ENCODE data around the gene C17orf107.

C17orf107 gene

DNA sequence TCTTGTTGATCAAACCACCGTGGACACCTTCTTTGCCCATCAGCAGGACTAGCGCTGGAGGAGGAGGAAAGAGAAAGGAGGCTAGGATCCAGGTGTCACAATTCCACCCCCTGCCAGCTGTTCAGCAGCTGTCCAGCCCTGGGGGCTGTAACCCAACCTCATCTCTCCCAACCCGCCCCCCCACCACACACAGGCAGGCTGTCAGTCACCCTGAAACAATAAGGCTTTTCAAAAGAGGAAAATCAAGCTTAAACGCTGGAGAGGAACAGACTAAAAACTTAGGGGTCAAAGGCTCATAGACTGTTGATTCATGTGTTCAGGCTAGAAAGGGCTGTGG lies 46.6 kb downstream of the C17orf107 start:
- H3K27me3 ChIP-seq (ENCODE audit: insufficient read depth, poor library complexity, severe bottlenecking), result no peaks in the 10 kb centered on the region
- H3K27ac ChIP-seq (replicated peaks), result peak overlapping the region; percentile 98
- TF ChIP-seq SPI1 (IDR thresholded peaks at IDR 0.05; ENCODE audit: borderline replicate concordance, low read depth) (no peak), GABPA (IDR thresholded peaks at IDR 0.05; ENCODE audit: low read depth) (no peak), POLR2AphosphoS5 (IDR thresholded peaks at IDR 0.05; ENCODE audit: low read depth) (no peak)
- TF ChIP-seq, protein P1, sequence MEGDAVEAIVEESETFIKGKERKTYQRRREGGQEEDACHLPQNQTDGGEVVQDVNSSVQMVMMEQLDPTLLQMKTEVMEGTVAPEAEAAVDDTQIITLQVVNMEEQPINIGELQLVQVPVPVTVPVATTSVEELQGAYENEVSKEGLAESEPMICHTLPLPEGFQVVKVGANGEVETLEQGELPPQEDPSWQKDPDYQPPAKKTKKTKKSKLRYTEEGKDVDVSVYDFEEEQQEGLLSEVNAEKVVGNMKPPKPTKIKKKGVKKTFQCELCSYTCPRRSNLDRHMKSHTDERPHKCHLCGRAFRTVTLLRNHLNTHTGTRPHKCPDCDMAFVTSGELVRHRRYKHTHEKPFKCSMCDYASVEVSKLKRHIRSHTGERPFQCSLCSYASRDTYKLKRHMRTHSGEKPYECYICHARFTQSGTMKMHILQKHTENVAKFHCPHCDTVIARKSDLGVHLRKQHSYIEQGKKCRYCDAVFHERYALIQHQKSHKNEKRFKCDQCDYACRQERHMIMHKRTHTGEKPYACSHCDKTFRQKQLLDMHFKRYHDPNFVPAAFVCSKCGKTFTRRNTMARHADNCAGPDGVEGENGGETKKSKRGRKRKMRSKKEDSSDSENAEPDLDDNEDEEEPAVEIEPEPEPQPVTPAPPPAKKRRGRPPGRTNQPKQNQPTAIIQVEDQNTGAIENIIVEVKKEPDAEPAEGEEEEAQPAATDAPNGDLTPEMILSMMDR (IDR thresholded peaks at IDR 0.05; ENCODE audit: insufficient read depth, low read length), result no peak
- TF ChIP-seq, protein P2, sequence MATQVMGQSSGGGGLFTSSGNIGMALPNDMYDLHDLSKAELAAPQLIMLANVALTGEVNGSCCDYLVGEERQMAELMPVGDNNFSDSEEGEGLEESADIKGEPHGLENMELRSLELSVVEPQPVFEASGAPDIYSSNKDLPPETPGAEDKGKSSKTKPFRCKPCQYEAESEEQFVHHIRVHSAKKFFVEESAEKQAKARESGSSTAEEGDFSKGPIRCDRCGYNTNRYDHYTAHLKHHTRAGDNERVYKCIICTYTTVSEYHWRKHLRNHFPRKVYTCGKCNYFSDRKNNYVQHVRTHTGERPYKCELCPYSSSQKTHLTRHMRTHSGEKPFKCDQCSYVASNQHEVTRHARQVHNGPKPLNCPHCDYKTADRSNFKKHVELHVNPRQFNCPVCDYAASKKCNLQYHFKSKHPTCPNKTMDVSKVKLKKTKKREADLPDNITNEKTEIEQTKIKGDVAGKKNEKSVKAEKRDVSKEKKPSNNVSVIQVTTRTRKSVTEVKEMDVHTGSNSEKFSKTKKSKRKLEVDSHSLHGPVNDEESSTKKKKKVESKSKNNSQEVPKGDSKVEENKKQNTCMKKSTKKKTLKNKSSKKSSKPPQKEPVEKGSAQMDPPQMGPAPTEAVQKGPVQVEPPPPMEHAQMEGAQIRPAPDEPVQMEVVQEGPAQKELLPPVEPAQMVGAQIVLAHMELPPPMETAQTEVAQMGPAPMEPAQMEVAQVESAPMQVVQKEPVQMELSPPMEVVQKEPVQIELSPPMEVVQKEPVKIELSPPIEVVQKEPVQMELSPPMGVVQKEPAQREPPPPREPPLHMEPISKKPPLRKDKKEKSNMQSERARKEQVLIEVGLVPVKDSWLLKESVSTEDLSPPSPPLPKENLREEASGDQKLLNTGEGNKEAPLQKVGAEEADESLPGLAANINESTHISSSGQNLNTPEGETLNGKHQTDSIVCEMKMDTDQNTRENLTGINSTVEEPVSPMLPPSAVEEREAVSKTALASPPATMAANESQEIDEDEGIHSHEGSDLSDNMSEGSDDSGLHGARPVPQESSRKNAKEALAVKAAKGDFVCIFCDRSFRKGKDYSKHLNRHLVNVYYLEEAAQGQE (IDR thresholded peaks at IDR 0.05; ENCODE audit: insufficient replicate concordance, low read depth), result no peak
- peak overlapping the region; percentile 67 for H3K4me3 ChIP-seq (replicated peaks; ENCODE audit: insufficient read depth, low read length)
- no peak for DNase-seq (ENCODE audit: low read depth in 1 of 2, low spot score in 1 of 2)

DNA sequence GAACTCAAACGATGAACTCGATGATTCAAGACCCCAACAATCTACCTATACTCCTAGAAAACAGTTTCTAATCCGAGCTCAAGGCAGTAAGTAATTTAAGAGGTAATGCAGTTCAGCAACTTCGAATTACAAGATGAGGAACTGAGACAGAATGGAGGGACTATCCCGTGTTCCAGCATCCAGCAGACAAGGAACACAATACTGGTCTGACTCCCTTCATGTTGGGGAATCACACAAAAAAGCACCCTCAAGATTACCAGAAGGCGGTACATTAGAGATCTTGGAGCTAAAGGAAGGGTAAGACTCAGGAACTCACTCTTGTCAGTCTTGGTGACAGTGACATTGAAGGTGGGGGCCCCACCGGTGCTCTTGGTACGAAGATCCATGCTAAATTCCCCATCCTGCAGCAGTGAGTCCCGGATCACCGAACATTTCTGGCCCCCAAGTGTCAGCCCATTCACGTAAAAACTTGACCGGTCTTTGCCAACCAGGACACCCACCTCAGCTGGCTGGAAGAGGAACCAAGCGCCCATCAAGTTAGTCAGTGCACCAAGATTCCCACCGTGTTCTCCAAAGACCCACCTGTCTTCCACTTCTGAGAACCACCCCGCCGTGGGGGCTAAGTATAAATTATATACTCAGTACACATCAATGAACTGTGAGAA lies 47.1 kb downstream of the C17orf107 start:
- Histone ChIP-seq H3K27ac (replicated peaks) (peak overlapping the region; percentile 98), H3K27me3 (ENCODE audit: insufficient read depth, poor library complexity, severe bottlenecking) (no peaks in the 10 kb centered on the region), H3K4me3 (replicated peaks; ENCODE audit: insufficient read depth, low read length) (peak overlapping the region; percentile 67)
- no peak for DNase-seq (ENCODE audit: low read depth in 1 of 2, low spot score in 1 of 2)
- TF ChIP-seq, protein P2 (IDR thresholded peaks at IDR 0.05; ENCODE audit: insufficient replicate concordance, low read depth), result no peak
- TF ChIP-seq POLR2AphosphoS5 (IDR thresholded peaks at IDR 0.05; ENCODE audit: low read depth) (no peak), GABPA (IDR thresholded peaks at IDR 0.05; ENCODE audit: low read depth) (no peak), SPI1 (IDR thresholded peaks at IDR 0.05; ENCODE audit: borderline replicate concordance, low read depth) (no peak)
- TF ChIP-seq, protein P1 (IDR thresholded peaks at IDR 0.05; ENCODE audit: insufficient read depth, low read length), result no peak

DNA sequence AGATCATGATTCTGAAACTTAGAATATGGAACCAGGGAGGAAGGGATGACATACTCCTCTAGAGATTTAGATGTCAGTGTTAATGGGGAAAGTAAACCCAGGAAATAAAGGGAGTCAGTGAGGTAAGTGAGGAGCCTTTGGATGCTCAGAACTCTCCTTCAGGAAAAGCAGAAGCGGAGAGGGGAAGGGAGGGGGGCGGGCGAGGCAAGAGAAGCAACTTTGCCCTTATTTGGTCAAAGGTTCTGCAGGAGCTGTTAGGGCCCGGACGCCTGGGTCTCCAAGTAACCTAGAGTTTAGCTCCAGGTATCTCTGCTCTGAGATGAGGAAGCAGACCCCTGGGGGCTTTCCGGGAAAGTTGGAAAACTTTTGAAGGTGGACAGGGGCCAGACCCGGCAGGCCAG lies 47.7 kb downstream of the C17orf107 start:
- Histone ChIP-seq H3K4me3 (replicated peaks; ENCODE audit: insufficient read depth, low read length) (peak overlapping the region; percentile 67), H3K27me3 (ENCODE audit: insufficient read depth, poor library complexity, severe bottlenecking) (no peaks in the 10 kb centered on the region), H3K27ac (replicated peaks) (peak overlapping the region; percentile 98)
- DNase-seq (ENCODE audit: low read depth in 1 of 2, low spot score in 1 of 2), result peak in 1 of 2 experiments; percentile 48
- TF ChIP-seq, protein P2 (IDR thresholded peaks at IDR 0.05; ENCODE audit: insufficient replicate concordance, low read depth), result no peak
- TF ChIP-seq SPI1 (IDR thresholded peaks at IDR 0.05; ENCODE audit: borderline replicate concordance, low read depth), result peak; percentile 39; the same call in 1 of the 2 replicates

All from HL-60 (cell line).